Ureter (tissue), 1 donor: ENCODE data around the gene FGD5. TPM values are rescaled to one million over a fixed set of nuclear protein-coding genes. Genes with fewer than 3 reads are reported as not detected.

Experiments used
- DNase-seq: peaks from one replicate; pipeline ENCODE4 v3.0.0-alpha.2; 2020; ENCODE audit warnings: low spot score
- total RNA-seq: library from RNA; stranded (reverse); gene quantifications from one replicate; pipeline ENCODE4 v1.2.4, GENCODE V29; 2023
- donor health status: DM: yes; HTN: yes; CAD: no.

The FGD5 gene, protein sequence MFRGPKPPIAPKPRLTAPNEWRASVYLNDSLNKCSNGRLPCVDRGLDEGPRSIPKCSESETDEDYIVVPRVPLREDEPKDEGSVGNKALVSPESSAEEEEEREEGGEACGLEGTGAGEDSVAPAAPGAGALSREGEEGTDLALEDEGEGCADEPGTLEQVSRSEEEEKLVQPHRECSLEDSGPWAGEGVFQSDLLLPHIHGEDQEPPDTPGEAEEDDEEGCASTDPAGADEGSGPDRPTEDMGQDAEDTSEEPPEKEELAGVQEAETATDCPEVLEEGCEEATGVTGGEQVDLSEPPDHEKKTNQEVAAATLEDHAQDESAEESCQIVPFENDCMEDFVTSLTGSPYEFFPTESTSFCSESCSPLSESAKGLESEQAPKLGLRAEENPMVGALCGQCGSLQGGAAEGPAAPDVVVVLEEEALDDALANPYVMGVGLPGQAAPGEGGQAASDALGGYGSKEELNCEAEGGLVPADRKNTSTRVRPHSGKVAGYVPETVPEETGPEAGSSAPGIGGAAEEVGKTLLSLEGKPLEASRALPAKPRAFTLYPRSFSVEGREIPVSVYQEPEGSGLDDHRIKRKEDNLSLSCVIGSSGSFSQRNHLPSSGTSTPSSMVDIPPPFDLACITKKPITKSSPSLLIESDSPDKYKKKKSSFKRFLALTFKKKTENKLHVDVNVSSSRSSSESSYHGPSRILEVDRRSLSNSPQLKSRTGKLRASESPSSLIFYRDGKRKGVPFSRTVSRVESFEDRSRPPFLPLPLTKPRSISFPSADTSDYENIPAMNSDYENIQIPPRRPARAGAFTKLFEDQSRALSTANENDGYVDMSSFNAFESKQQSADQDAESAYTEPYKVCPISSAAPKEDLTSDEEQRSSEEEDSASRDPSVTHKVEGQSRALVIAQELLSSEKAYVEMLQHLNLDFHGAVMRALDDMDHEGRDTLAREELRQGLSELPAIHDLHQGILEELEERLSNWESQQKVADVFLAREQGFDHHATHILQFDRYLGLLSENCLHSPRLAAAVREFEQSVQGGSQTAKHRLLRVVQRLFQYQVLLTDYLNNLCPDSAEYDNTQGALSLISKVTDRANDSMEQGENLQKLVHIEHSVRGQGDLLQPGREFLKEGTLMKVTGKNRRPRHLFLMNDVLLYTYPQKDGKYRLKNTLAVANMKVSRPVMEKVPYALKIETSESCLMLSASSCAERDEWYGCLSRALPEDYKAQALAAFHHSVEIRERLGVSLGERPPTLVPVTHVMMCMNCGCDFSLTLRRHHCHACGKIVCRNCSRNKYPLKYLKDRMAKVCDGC (N-terminal part only)
- total RNA-seq, result 23.2 TPM

DNA sequence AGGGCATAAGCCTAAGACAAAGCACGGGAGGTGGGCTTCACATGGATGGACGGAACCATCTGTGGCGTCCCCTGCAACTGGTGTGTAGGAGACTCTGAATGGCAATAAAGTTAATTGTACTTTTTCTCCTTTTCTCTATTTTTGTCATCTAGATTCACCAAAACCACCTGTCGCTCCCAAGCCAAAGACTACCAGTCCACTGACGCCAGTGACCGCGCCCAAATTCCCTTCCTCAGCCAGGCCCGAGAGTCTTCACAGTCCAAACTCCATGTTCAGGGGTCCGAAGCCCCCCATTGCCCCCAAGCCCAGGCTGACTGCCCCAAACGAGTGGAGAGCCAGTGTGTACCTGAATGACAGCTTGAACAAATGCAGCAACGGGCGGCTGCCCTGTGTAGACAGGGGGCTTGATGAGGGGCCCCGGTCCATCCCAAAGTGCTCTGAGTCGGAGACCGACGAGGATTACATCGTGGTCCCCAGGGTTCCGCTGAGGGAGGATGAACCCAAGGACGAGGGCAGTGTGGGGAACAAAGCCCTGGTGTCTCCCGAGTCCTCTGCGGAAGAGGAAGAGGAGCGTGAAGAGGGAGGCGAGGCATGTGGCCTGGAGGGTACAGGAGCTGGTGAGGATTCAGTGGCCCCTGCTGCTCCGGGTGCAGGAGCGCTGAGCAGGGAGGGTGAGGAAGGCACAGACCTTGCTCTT, at the start of gene FGD5:
Gene FGD5 (plus strand): TSS at position 159 of the 697 bp plus-strand sequence. CDS start 110 bp downstream, at position 269.
- DNase-seq, result no peak

DNA sequence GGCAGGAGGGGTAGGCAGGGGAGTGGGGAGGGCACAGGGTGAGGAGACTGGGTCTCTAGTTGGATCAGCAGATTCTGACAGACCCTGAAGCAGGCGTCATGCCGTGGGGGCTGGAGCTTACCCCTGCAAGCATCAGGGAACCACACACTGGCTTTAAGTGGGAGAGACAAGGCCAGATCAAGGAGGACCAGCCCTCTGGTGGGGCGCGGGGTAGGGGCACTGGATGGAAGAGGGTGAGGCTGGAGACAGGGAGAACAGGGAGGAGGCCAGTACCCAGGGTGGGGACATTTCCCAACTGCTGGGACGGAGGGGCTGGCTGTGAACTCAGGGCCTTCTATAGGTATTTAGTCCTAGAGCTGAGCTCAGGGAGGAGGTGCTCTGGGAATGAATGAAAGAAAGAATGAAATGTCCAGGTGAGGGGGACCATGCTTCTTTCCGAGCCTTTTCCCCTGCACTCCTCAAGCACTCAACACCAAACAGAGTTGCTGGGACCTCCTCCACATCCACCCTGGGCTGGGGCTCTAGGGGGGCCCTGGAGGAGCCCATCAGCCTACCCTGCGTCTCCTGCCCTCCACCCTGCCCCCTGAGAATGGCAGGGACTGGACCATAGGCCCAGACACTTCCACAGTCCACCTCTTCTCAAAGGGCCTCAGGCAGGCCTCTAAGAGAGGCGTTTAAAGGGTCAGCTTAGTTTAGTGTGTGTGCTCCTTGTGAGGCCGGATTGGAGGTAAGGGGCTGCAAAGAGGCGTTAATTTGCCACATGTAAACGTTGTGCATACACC, 49.0 kb upstream of the FGD5 start:
- peak; percentile 29 for DNase-seq

DNA sequence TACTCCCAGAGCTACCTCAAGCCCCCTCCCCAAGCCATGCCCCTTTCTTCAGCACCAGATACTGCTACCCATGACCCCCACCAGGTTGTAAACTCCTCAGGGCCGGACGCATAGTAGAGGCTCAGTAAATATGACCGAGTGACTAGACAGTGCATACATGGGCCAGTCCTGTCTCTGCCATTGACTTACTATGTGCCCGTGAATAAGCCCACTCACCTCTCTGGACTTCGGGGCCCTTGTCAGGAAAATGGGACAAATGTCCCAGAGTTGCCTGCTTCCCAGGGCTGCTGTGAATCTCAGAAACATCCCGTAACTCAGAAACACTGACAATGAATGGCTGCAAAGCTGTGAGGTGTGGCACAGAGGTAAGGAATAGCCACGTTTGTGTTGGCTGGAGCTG, 48.2 kb upstream of the FGD5 start:
- DNase-seq, result peak; percentile 20

DNA sequence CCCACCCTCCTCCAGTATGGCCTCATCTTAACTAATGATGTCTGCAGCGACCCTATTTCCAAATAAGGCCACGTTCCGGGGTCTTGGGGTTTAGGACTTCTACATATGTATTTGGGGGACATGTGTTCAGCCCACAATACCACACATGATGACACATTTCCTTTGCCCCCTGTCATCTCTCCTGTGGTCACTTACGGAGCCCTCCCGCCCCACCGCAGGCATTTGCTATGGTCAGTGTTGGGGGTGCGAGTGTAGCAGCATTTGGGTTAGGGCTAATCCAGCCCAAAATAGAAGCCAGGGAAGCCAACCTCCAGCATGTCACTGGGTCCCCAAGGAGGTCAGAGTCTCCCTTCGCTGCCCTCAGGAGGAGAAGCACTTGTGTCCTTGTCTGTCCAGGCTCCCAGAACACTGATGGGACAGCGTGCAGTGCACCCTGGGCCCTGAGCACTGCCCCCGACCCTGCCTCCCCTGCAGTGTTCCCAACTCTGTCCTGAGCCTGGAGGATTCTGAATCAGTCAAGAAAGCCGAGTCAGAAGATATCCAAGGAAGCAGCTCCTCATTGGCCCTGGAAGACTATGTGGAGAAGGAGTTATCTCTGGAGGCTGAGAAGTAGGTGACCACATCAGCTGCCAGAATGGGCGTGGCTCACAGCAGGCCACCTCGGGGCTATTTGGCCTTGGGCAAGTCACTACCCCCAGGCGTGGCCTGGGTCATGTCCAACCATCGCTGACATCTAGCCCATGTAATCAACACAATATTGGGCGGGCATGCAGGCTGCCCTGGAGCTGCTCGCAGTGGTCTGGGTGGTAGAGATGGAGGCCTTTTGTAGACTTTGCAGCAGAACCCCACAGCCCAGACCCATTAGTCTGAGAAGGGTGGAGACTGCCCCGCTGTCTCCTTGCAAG, 46.9 kb upstream of the FGD5 start:
- DNase-seq, result peak; percentile 38

DNA sequence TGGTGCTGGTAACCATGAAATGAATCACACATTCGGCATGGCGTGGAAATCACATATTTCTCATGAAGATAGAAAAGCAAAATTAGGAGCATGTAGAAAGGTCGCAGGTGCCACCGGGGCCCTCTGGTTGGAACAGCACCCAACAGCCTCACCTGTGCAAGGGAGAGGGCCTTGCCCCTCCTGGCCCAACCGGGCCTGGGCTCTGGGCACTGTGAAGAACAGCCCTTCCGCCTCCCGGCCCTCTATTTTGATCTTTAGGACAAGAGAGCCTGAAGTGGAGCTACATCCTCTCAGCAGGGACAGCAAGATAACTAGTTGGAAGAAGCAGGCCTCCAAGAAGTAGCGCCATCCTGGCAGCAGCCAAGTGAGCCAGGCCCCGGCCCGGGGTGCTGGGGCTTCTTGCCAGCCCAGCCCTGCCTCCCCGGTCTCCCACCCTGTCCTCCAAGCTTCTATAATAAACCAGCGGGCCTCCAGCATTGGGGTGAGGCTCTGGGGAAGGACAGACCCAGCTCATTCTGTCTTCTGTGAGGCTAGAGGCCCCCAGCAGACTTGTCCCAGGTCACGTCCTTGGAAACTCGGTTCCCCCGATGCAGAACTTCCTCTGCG, 46.1 kb upstream of the FGD5 start:
- DNase-seq, result peak; percentile 39

DNA sequence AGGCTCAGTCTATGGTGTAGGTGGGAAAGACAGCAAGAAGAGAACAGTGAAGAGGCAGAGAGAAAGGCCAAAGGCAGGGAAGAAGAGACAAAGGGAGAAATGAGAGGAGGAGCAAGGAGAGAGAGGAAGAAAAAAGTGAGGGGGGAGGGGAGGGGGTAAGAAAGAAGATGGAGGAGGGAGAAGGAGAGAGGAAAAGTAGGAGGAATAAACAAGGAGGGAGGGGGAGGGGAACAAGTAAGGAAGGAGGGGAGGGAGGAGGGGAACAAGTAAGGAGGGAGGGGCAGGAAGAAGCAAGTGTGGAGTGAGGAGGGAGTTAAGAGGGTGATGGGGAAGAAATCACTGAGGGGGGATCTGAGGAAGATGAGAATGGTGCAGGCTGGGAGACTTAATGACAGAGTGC, 45.5 kb upstream of the FGD5 start:
- no peak for DNase-seq

DNA sequence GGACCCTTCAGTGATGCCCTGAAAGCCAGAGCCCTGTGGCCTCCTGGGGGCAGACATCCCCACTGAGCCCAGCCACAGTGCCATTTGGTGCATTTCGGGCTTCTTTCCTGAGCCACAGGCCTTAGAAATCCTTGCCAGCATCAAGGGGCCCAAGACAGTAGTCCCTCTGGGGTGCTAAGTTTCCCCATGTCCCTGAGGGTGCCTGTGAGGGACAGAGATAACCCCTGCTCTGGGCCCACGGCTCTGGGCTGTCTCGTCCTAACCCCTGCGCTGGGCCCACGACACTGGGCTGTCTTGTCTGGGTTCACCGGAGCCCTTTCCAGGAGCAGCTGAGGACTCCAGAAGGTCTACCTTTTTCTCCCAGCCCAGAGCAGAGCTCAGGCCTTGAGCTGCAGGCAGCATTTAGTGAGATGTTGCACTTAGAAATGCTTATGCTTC, 45.1 kb upstream of the FGD5 start:
- DNase-seq, result peak; percentile 25

DNA sequence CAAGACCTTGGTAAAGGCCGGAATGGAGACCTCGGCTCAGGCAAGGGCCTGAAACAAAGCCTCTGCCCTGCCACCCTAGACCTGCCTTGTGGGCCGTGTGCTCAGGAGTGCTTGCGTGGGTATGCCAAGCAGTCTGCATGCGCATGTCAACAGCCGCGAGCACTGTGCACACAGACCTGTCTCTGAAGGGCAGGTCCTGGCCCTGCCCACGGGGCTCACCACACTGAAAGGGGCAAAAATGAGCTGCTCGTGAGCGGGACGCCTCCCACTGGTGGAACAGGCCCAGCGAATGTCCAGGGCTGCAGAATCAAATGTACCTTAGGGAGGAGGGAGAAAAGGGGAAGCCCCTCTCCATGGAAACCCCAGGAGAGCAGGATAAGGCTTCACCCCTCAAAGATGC, 44.3 kb upstream of the FGD5 start:
- peak; percentile 13 for DNase-seq

DNA sequence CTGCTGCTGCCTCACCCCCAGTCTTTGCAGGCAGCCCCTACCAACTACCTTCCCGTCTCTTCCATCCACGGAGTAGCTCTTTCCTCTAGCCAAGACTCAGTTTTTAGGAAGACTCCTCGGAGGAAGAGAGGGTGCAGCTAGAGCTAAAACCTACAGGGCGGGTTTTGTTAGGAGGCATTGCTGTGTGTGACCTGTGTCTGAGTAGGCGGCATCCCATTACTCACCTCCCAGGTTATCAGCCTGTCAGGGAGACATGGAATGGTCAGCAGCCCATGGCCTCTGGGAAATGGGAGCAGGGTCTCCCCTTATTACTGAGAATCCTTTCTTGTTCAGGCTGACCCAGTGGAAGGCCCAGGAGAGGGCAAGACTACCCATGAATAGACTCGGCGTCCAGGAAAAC, 43.8 kb upstream of the FGD5 start:
- DNase-seq, result peak; percentile 29

DNA sequence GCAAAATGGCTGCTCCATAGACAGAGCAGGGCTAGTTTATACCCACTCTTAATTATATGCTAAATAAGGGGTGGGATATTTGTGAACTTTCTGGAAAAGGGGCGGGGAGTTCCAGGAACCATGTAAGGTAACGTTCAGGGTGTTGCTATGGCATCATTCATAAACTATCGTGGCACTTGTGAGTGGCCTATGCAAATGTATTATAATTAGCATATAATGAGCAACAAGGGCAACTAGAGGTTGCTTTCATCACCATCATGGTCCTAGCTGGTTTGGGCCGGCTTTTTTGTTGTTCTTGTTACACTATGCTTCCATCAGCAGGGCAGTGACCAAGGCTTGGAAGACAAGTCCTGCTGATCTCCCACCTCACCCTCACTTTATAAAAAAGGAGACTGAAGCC, 43.2 kb upstream of the FGD5 start:
- peak; percentile 17 for DNase-seq

DNA sequence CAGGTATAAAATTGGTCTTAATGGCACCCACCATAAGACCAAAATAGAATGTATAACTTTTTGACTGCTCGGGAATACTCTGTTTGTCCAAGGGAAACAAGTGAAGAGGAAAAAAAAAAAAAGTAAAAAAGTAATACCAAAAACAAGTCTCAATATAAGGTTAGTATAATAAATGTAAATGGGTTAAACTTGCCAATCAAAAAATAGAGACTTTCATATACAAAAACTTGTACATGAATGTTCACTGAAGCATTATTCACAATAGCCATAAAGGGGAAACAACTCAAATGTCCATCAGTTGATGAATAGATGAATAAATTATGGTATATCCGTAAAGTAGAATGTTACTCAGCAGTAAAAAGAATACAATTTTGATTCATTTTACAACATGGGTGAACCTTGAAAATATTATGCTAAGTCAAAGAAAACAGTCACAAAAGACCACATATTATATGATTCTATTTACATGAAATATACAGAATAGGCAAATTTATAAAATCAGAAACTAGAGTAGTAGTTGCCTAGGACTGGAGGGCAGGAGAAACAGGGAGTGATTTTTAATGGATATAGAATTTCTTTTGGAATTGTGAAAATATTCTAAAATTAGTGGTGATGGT, 39.6 kb upstream of the FGD5 start:
- DNase-seq, result no peak

DNA sequence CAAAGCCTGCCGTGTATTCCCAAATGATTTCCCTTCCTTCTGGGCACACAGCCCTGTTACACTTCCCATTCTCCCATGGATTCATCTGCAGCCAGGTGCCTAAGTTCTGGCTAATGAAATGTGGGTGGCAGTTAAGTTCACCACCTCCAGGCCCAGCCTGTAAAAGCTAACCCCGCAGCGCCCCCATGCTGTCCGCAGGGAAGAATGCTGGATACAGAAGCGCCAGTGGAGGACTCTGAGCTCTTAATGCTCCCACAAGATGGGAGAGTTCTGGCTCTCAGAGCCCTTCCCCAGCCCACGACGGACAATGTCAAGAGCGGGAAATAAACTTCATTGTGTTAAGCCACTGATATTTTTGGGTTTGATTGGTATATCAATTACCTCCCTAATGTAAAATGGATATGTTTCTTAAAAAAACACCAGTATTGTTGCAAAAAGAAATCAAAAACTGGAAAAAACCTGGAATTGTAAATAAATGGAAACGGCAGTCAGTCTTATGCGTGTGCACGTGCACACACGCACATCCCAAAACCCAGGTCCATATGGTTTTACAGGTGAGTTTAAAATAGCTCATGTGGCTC, 37.7 kb upstream of the FGD5 start:
- peak; percentile 17 for DNase-seq

DNA sequence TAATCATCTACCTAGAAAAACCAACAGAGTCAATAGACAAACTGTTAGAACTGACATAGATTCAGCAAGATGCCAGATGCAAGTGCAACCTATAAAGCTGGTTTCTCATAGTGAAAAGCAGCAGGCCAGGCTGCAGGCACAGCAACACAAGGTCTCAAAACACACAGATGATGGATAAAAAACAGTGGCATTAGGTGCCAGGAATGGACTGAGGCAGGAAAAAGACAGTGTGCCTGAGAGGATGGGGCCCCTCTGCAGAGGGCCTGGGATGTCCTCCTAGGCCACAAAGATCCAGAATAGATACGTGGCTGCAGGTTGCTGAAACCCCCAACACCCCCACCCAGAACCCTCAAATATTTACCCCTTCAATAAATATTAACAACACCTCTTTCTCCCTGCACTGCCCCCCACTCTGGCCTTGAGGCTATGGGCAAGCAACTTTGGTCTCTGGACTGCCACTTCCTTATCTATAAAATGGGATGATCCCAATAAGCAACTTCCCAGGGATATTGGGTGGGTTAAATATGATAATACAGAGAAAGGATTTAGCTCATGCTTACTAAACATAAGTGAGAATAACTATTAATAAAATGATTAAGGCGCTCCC, 35.2 kb upstream of the FGD5 start:
- DNase-seq, result no peak

DNA sequence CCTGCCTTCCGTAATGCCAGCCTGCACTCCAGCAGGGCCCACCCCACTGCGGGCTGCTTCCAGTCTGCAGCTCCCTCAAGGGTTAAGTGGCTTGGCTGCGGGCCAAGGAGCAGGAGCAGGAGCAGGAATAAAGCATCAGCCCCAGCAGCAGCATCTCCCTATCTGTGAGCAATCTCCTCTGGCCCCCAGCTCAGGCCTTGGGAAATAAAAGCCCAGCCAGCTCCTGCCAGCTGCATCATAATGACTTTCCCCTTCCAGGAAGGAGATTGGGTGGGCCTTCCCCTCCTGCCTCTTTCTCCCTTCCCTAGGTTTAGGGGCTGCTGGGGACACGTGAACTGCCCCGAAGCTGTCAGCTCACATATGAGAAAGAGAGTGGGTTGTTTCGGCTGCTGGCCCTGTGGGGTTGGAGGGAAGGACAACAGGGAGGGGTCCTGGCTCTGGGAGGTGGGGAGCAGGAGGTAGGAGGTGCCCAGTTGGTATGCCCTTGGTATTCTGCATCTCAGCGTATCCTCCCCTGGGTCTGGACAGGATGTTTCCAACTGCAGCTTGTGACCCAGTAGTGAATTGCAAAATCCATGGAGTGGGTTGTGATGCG, 34.6 kb upstream of the FGD5 start:
- DNase-seq, result no peak

DNA sequence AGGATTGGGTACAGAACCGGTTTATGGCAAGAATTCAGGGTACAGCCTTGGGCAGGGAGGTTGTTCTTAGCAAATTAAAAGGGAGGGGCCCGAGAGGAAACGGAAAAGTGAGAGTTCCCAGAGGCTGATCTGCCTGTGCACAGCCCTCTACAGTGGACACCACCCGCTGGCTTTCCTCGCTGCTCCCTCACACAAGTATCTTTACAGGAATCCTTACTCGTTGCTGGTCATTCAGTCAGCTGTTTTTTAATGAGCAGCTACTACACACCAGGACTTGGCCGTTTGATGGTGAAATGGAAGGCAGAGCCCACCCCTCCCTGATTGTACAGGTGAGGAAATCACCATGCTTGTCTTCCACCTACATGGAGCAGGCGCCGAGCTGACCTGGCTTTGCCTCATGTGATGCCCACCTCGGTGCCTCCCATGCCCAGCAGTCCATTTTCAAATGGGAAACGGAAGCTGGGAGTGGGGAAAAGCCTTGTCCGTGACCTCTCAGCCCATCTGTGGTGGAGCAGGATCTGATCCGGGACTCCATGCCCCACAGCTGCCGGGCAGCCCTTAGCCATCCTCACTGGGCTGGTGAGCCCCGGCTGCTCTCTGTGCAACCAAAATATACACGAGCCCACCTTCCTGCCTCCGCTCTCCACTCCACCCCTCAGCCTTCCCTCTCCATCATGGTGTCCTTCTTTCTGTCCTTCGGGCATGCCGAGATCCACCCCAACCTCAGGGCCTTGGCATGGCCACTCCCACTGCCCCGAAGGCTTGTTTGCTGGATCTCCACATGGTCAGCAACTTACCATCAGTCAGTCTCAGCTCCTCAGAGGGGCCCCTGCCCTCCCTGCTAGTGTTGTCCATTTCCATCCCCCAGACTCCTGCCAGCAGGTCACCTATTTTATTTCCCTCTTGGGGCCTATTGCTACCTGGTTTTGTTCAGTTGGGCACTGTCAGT, 33.3 kb upstream of the FGD5 start:
- DNase-seq, result no peak

DNA sequence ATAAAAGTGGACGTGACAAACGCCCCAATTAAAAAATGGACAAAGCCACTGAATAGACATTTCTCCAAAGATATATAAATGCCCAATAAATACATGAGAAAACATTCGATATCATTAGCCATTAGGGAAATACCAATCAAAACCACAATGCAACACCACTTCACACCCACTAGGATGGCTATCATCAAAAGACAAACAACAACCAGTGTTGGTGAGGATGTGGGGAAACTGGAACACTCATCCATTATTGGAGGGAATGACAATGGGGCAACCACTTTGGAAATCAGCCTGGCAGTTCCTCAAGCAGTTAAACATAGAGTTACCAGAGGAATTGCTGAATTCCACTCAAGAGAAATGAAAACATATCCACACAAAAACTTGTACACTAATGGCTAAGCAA, 32.4 kb upstream of the FGD5 start:
- DNase-seq, result no peak
